ENCODE results near the gene OSBP2. TPM values are rescaled to one million over a fixed set of nuclear protein-coding genes. Genes with fewer than 3 reads are reported as not detected.

OSBP2 gene
- total RNA-seq, 4 donors from 2014 or later, result 0.35 to 3.5 (median 1.8) TPM

GRCh38 chr22:30873661-30874060 is 179.0 kb downstream of the OSBP2 start:
- Histone ChIP-seq H3K4me1 (peaks cover 0 to 6% (median 0%) of the 10 kb centered on the region in 3 donors), H3K27ac (no peak overlapping the region), H3K27me3 (no peaks in the 10 kb centered on the region), H3K36me3 (peaks cover 0 to 9% of the 10 kb centered on the region in 2 donors), H3K9me3 (no peaks in the 10 kb centered on the region), H3K4me3 (no peak overlapping the region)
- WGBS, 2 donors (ENCODE audit: low coverage in 1 of 2), result 86 to 100% methylated on average over 1 to 6 of the region's 7 CpGs
- no peak for ATAC-seq
- TF ChIP-seq CTCF (IDR thresholded peaks at IDR 0.05), result no peak
- no peak for TF ChIP-seq POLR2AphosphoS5 (IDR thresholded peaks at IDR 0.05)
- TF ChIP-seq EP300 (IDR thresholded peaks at IDR 0.05), result no peak
- no peak for TF ChIP-seq POLR2A (IDR thresholded peaks at IDR 0.05)

- H3K36me3 ChIP-seq, result peaks cover 0 to 9% of the 10 kb centered on the region in 2 donors
- H3K4me3 ChIP-seq, result no peak overlapping the region
- peaks cover 0 to 6% (median 0%) of the 10 kb centered on the region in 3 donors for H3K4me1 ChIP-seq
- H3K27me3 ChIP-seq, result no peaks in the 10 kb centered on the region
- H3K27ac ChIP-seq, result no peak overlapping the region
- TF ChIP-seq POLR2AphosphoS5 (IDR thresholded peaks at IDR 0.05), result no peak
- TF ChIP-seq CTCF (IDR thresholded peaks at IDR 0.05), result no peak
- no peak for TF ChIP-seq EP300 (IDR thresholded peaks at IDR 0.05)
- TF ChIP-seq POLR2A (IDR thresholded peaks at IDR 0.05), result no peak
- H3K9me3 ChIP-seq, result no peaks in the 10 kb centered on the region
- no peak for ATAC-seq
- WGBS, 2 donors (ENCODE audit: low coverage in 1 of 2), result 93 to 97% methylated on average over 5 to 15 of the region's 21 CpGs
Observed at GRCh38 chr22:30874431-30875370, 180.0 kb downstream of the OSBP2 start.

- TF ChIP-seq CTCF (IDR thresholded peaks at IDR 0.05) (no peak), EP300 (IDR thresholded peaks at IDR 0.05) (no peak), POLR2A (IDR thresholded peaks at IDR 0.05) (no peak), POLR2AphosphoS5 (IDR thresholded peaks at IDR 0.05) (no peak)
- H3K27ac ChIP-seq, result no peak overlapping the region
- WGBS, 2 donors (ENCODE audit: low coverage in 1 of 2), result 83 to 98% methylated on average over 1 to 13 of the region's 17 CpGs
- peaks cover 0 to 9% of the 10 kb centered on the region in 2 donors for H3K36me3 ChIP-seq
- no peak for ATAC-seq
- peaks cover 0 to 6% (median 0%) of the 10 kb centered on the region in 3 donors for H3K4me1 ChIP-seq
- H3K27me3 ChIP-seq, result no peaks in the 10 kb centered on the region
- H3K4me3 ChIP-seq, result no peak overlapping the region
- H3K9me3 ChIP-seq, result no peaks in the 10 kb centered on the region
Observed at GRCh38 chr22:30875481-30876215, 181.0 kb downstream of the OSBP2 start.

GRCh38 chr22:30876221-30876751 is 181.6 kb downstream of the OSBP2 start:
- H3K4me3 ChIP-seq, result no peak overlapping the region
- no peak for ATAC-seq

More at GRCh38 chr22:30876221-30876751, 181.6 kb downstream of the OSBP2 start:
- Histone ChIP-seq H3K27ac (no peak overlapping the region), H3K4me1 (peaks cover 0 to 6% (median 0%) of the 10 kb centered on the region in 3 donors), H3K36me3 (peaks cover 0 to 5% of the 10 kb centered on the region in 2 donors), H3K27me3 (no peaks in the 10 kb centered on the region), H3K9me3 (no peaks in the 10 kb centered on the region)
- TF ChIP-seq CTCF (IDR thresholded peaks at IDR 0.05) (no peak), POLR2A (IDR thresholded peaks at IDR 0.05) (no peak), POLR2AphosphoS5 (IDR thresholded peaks at IDR 0.05) (no peak), EP300 (IDR thresholded peaks at IDR 0.05) (no peak)
- no CpG with 5 or more reads among the region's 9 CpGs for WGBS, 2 donors (ENCODE audit: low coverage in 1 of 2)
